ENCODE results near the gene TNNT2. TPM values are rescaled to one million over a fixed set of nuclear protein-coding genes. Genes with fewer than 3 reads are reported as not detected.

TNNT2 gene
- total RNA-seq, 1 experiment from 2014 or later, result not detected

- POLR2A ChIA-PET, result no interaction called here
- ATAC-seq (no peak), DNase-seq (ENCODE audit: low read depth, low spot score) (no peak)
- Histone ChIP-seq H3K9me3 (ENCODE audit: control insufficient read depth, insufficient read depth, low read depth, low read length) (no peaks in the 10 kb centered on the region), H3K4me3 (ENCODE audit: low read depth in 2 of 2, low read length in 2 of 2) (no peak overlapping the region), H3K27ac (ENCODE audit: low read length) (no peak overlapping the region), H3K27me3 (ENCODE audit: control insufficient read depth, insufficient read depth, low read length) (peaks cover 2% of the 10 kb centered on the region), H3K36me3 (ENCODE audit: control insufficient read depth, insufficient read depth, low read length) (no peaks in the 10 kb centered on the region), H3K4me1 (ENCODE audit: control insufficient read depth, insufficient read depth, low read length) (no peaks in the 10 kb centered on the region)
- CTCF ChIA-PET, result interaction anchor here (0.7 kb wide), 1 partner anchor 114 kb away, joined by 3 read pairs; no protein-coding TSS in a partner anchor
- in situ Hi-C loops (cut with HindIII; ENCODE audit: low pct_unique_long_range_greater_than_20kb, low sequenced_read_pairs) (no loop called here), intact Hi-C loops (cut with micrococcal nuclease; ENCODE audit: unreplicated experiment) (no loop called here)
- no TSS peak for BruUV-seq (replicated peaks)
- TF ChIP-seq REST (IDR thresholded peaks at IDR 0.05; ENCODE audit: insufficient read depth in 1 of 2, low read depth in 2 of 2, low read length in 1 of 2) (no peak), CTCF (IDR thresholded peaks at IDR 0.05) (no peak), POLR2AphosphoS5 (IDR thresholded peaks at IDR 0.05; ENCODE audit: low read depth, low read length) (no peak), SIN3A (IDR thresholded peaks at IDR 0.05; ENCODE audit: borderline replicate concordance, insufficient read depth, low read depth, low read length) (no peak), TCF7L2 (IDR thresholded peaks at IDR 0.05; ENCODE audit: low read depth, low read length) (no peak)
Measured at GRCh38 chr1:201353186-201353940, 24.1 kb downstream of the TNNT2 start.

- intact Hi-C loops (cut with micrococcal nuclease; ENCODE audit: unreplicated experiment), result no loop called here
- ATAC-seq, result no peak
- ChIA-PET POLR2A (no interaction called here), CTCF (no interaction called here)
- DNase-seq (ENCODE audit: low read depth, low spot score), result no peak
- in situ Hi-C loops (cut with HindIII; ENCODE audit: low pct_unique_long_range_greater_than_20kb, low sequenced_read_pairs), result no loop called here
- H3K27ac ChIP-seq (ENCODE audit: low read length), result no peak overlapping the region
- no peak for TF ChIP-seq SIN3A (IDR thresholded peaks at IDR 0.05; ENCODE audit: borderline replicate concordance, insufficient read depth, low read depth, low read length)
- TF ChIP-seq CTCF (IDR thresholded peaks at IDR 0.05), result no peak
- no peak for TF ChIP-seq REST (IDR thresholded peaks at IDR 0.05; ENCODE audit: insufficient read depth in 1 of 2, low read depth in 2 of 2, low read length in 1 of 2)
- no peak for TF ChIP-seq POLR2AphosphoS5 (IDR thresholded peaks at IDR 0.05; ENCODE audit: low read depth, low read length)
- no peak for TF ChIP-seq TCF7L2 (IDR thresholded peaks at IDR 0.05; ENCODE audit: low read depth, low read length)
- no peaks in the 10 kb centered on the region for H3K36me3 ChIP-seq (ENCODE audit: control insufficient read depth, insufficient read depth, low read length)
- no peaks in the 10 kb centered on the region for H3K4me1 ChIP-seq (ENCODE audit: control insufficient read depth, insufficient read depth, low read length)
- H3K27me3 ChIP-seq (ENCODE audit: control insufficient read depth, insufficient read depth, low read length), result peaks cover 2% of the 10 kb centered on the region
- H3K9me3 ChIP-seq (ENCODE audit: control insufficient read depth, insufficient read depth, low read depth, low read length), result no peaks in the 10 kb centered on the region
- BruUV-seq (replicated peaks), result no TSS peak
- H3K4me3 ChIP-seq (ENCODE audit: low read depth in 2 of 2, low read length in 2 of 2), result no peak overlapping the region
Measured at GRCh38 chr1:201351617-201352016, 25.9 kb downstream of the TNNT2 start.

Measured in Panc1 (cell line).